BLaER1 treated with 17β-estradiol and CSF1 and Interleukin-3, amounts not matched to agents 10 nM and 100 nM (cell line): ENCODE results near the gene SPINK9.
A peak's percentile ranks its signal among the peaks of the same experiment; 100 is the strongest.

Experiments used
- H3K27ac ChIP-seq, 11 experiments: shearing (Covaris generic); formaldehyde crosslinking; 2 replicates each; pipeline ENCODE4 v1.8.1; 2022
- H3K27me3 ChIP-seq, 11 experiments: shearing (Covaris generic); formaldehyde crosslinking; 2 replicates each; pipeline ENCODE4 v1.8.1; 2022
- H3K36me3 ChIP-seq, 11 experiments: shearing (Covaris generic); formaldehyde crosslinking; 2 replicates each; pipeline ENCODE4 v1.8.1; 2022
- H3K4me1 ChIP-seq, 10 experiments: shearing (Covaris generic); formaldehyde crosslinking; 2 replicates each; pipeline ENCODE4 v1.8.1; 2022
- H3K4me2 ChIP-seq, 11 experiments: shearing (Covaris generic); formaldehyde crosslinking; 2 replicates each; pipeline ENCODE4 v1.8.1; 2022
- H3K4me3 ChIP-seq, 10 experiments: shearing (Covaris generic); formaldehyde crosslinking; 2 replicates each; pipeline ENCODE4 v1.8.1; 2022
- H3K9ac ChIP-seq, 11 experiments: shearing (Covaris generic); formaldehyde crosslinking; 2 replicates each; pipeline ENCODE4 v1.8.1; 2022
- H3K9me3 ChIP-seq, 11 experiments: shearing (Covaris generic); formaldehyde crosslinking; replicated peaks in 1 of 11; 2 replicates each; pipeline ENCODE4 v1.8.1; 2022
- H4K20me1 ChIP-seq, 11 experiments: shearing (Covaris generic); formaldehyde crosslinking; 2 replicates each; pipeline ENCODE4 v1.8.1; 2022
- Cebpa-rat ChIP-seq, 11 experiments: shearing (Covaris generic); IDR thresholded peaks; 2 replicates each; pipeline ENCODE4 v1.8.1; 2022

Gene SPINK9

DNA sequence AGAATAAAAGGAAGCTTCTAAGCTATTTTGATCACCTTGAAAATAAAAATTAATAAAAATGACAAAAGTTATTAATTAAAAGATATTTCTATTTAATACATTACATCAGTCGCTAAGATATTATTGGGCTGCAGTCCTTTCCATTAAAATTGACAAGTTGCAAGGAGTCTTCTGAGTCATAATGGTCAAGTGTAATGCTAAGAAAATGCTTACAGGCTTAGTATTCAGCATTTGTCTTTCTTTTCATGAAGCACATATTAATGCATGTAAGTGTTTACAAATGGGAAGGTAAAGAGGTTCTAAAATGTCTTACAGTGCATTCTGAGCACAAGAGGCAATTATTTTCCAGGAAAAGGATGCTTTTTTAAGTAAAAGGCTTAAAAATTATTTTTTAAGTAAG is 17.3 kb downstream of the SPINK9 start:
- no peak for TF ChIP-seq Cebpa-rat (IDR thresholded peaks at IDR 0.05)
- H3K36me3 ChIP-seq = no peaks in the 10 kb centered on the region
- H3K9me3 ChIP-seq = peaks cover 0 to 13% (median 0%) of the 10 kb centered on the region in 11 experiments; a peak in 3 of 22 replicates
- H3K4me2 ChIP-seq = no peak overlapping the region
- no peak overlapping the region for H3K27ac ChIP-seq
- H3K4me1 ChIP-seq = peaks cover 0 to 18% (median 0%) of the 10 kb centered on the region in 10 experiments; a peak in 6 of 20 replicates
- H3K27me3 ChIP-seq = no peaks in the 10 kb centered on the region
- no peak overlapping the region for H3K4me3 ChIP-seq
- H4K20me1 ChIP-seq = no peaks in the 10 kb centered on the region
- no peak overlapping the region for H3K9ac ChIP-seq

DNA sequence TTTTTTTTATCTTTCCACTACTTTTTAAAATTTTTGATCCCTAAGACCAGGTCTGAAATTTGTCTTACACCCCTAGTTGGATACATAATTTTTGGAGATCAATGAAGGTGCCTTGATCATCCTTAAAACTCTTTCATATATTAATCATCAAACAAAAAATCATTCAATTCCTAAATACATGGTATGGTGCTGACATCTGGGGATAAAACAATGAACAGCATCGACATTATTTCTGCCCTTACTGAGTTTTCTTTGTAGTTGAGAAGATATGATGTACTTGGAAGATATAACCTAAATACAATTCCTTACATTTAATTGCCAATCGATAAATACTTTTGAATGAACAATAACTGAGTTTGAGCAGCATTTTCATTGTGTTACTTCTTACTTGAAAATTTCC is 18.3 kb downstream of the SPINK9 start:
- no peak for TF ChIP-seq Cebpa-rat (IDR thresholded peaks at IDR 0.05)
- H3K4me2 ChIP-seq = no peak overlapping the region
- H3K9ac ChIP-seq = no peak overlapping the region
- no peaks in the 10 kb centered on the region for H4K20me1 ChIP-seq
- H3K27ac ChIP-seq = no peak overlapping the region
- no peaks in the 10 kb centered on the region for H3K27me3 ChIP-seq
- H3K4me1 ChIP-seq = peaks cover 0 to 18% (median 0%) of the 10 kb centered on the region in 10 experiments; a peak in 6 of 20 replicates
- H3K4me3 ChIP-seq = no peak overlapping the region
- H3K9me3 ChIP-seq = peaks cover 0 to 13% (median 0%) of the 10 kb centered on the region in 11 experiments; a peak in 3 of 22 replicates
- no peaks in the 10 kb centered on the region for H3K36me3 ChIP-seq

DNA sequence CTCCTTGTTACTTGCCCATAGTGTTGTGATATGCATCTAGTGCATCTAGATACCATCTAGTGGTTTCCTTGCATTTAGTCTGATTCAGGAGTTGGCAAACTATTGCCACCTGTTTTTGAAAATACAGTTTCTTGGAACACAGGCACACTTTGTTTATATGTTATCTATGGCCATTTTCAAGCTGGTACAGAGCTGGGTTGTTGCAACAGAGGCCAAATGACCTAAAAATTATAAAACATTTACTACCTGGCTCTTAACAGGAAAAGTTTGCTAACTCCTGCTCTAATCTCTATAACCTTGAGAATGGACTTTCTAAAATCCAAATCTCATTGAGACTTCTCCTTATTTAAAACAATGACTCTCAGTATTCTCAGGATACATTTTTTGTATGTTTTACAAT is 29.0 kb downstream of the SPINK9 start:
- Histone ChIP-seq H3K4me3 (no peak overlapping the region), H4K20me1 (no peaks in the 10 kb centered on the region), H3K27ac (no peak overlapping the region), H3K9me3 (peaks cover 12 to 24% (median 18%) of the 10 kb centered on the region in 11 experiments; a peak in 21 of 22 replicates), H3K27me3 (no peaks in the 10 kb centered on the region), H3K4me2 (no peak overlapping the region), H3K9ac (no peak overlapping the region), H3K4me1 (no peaks in the 10 kb centered on the region), H3K36me3 (no peaks in the 10 kb centered on the region)
- TF ChIP-seq Cebpa-rat (IDR thresholded peaks at IDR 0.05) = no peak

DNA sequence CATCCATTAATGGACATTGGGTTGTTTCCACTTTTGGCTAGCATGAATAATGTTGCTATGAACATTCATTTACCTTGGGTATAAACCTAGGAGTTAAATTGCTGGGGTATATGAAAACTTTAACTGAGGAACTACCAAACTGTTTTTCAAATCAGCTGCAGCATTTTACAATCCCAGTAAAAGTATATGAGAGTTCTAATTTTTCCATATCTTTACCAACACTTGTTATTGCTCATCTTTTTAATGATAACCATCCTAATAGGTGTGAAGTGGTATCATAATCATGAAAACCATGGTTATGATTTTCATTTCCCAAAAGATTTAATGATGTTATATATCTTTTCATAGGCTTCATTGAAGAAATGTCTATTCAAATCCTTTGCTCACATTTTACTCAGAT is 32.9 kb downstream of the SPINK9 start:
- Histone ChIP-seq H3K27ac (no peak overlapping the region), H3K4me1 (peaks cover 0 to 15% (median 0%) of the 10 kb centered on the region in 10 experiments; a peak in 5 of 20 replicates), H3K9ac (no peak overlapping the region), H3K9me3 (peaks cover 12 to 28% (median 21%) of the 10 kb centered on the region in 11 experiments; a peak in 21 of 22 replicates), H3K4me3 (no peak overlapping the region), H3K4me2 (no peak overlapping the region), H3K27me3 (no peaks in the 10 kb centered on the region), H4K20me1 (no peaks in the 10 kb centered on the region), H3K36me3 (no peaks in the 10 kb centered on the region)
- no peak for TF ChIP-seq Cebpa-rat (IDR thresholded peaks at IDR 0.05)

DNA sequence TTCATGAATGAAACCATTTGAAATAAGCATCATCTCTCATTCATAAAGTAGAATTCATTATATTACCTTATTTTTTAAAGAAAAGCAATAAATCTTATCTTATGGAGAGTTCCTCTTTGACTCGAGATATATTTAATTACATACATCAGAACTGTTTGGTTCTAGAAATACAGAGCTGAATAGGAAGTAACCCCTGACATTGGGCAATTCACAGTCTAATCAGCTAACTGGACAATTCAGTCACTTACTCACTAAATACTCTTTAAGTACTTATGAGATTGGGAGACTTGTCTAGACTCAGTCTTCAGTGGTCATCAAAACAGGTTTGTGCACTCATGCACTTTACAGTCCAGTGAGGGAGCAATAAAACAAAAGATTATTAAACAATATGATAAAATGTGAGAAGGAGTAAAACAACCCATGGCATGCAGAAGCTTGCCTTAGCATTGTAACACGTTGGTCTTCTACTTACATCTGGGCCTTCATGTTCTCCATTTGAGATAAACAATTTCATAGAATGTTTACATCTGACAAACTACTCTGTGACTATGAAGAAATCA is 36.9 kb downstream of the SPINK9 start:
- no peak for TF ChIP-seq Cebpa-rat (IDR thresholded peaks at IDR 0.05)
- peak overlapping the region in 3 of 11 experiments; percentile 19 to 62 (median 23); a peak in 4 of 22 replicates for H3K4me2 ChIP-seq
- H3K36me3 ChIP-seq = peaks cover 0 to 5% (median 0%) of the 10 kb centered on the region in 11 experiments; a peak in 3 of 22 replicates
- peaks cover 12 to 25% (median 21%) of the 10 kb centered on the region in 11 experiments; a peak in 21 of 22 replicates for H3K9me3 ChIP-seq
- no peak overlapping the region for H3K9ac ChIP-seq
- H4K20me1 ChIP-seq = no peaks in the 10 kb centered on the region
- H3K4me1 ChIP-seq = peaks cover 0 to 29% (median 0%) of the 10 kb centered on the region in 10 experiments; a peak in 5 of 20 replicates
- peak overlapping the region in 1 of 11 experiments; percentile 5; a peak in 1 of 22 replicates for H3K27ac ChIP-seq
- H3K4me3 ChIP-seq = no peak overlapping the region
- H3K27me3 ChIP-seq = no peaks in the 10 kb centered on the region

DNA sequence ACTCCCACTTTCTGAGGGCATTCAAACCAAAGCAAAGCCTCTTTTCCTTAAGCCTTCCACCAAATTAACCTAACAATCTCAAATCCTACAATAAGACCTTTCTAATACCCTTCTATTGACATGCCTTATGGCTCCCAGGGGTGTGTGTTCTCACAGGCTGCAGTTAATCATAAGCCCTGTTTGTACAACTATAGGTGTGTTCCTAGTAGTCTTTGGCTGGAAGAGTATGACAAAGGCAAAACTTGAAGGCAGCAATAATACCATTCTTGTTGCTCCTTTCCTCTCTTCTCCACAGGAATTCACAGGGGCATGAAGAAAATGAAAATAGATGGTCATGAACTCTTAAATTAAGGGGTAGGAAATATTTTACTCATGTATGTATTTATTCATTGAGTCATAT is 37.5 kb downstream of the SPINK9 start:
- no peak overlapping the region for H3K9ac ChIP-seq
- H3K4me2 ChIP-seq = peak overlapping the region in 2 of 11 experiments; percentile 19 to 62; a peak in 3 of 22 replicates
- H3K27ac ChIP-seq = no peak overlapping the region; a peak in 1 of 22 replicates
- peaks cover 0 to 29% (median 0%) of the 10 kb centered on the region in 10 experiments; a peak in 5 of 20 replicates for H3K4me1 ChIP-seq
- no peak overlapping the region for H3K4me3 ChIP-seq
- peaks cover 8 to 24% (median 16%) of the 10 kb centered on the region in 11 experiments for H3K9me3 ChIP-seq
- H3K27me3 ChIP-seq = no peaks in the 10 kb centered on the region
- TF ChIP-seq Cebpa-rat (IDR thresholded peaks at IDR 0.05) = no peak
- H4K20me1 ChIP-seq = no peaks in the 10 kb centered on the region
- H3K36me3 ChIP-seq = peaks cover 0 to 11% (median 0%) of the 10 kb centered on the region in 11 experiments; a peak in 7 of 22 replicates

DNA sequence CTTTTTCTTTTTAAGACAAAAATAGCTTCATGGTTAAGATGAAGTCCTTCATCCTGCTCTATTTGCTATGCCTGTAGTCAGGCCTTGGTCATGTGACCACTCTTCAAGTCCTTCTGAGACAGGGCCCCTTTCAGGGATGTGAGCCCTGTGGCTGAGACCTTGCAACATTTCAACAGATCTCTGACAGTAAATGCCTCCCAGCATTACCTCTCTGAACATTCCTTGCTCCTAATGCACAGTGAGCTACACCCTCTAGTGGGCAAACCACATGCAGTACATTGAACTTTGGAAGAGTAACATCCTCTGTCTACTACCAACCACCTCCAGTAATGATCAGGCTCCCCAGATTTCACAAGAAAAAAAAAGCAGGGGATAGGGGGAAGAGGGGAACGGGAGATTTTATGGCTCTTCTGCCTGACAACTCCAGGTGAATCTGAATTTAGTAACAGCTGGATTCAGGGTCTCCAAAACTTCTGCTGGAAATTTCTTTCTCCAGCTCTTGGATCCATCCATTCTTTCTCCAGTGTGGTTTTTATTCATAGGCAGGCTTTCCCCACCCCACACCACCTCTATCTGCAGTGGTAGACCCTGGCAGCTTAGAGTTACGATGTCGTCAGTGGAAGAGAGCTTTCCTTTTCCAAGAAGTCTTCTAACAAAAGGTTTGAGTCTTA is 39.5 kb downstream of the SPINK9 start:
- Histone ChIP-seq H3K4me1 (peaks cover 0 to 35% (median 0%) of the 10 kb centered on the region in 10 experiments; a peak in 5 of 20 replicates), H3K36me3 (peaks cover 0 to 22% (median 7%) of the 10 kb centered on the region in 11 experiments; a peak in 12 of 22 replicates), H3K9ac (peak overlapping the region in 1 of 11 experiments; percentile 25; a peak in 2 of 22 replicates), H3K27me3 (no peaks in the 10 kb centered on the region), H3K4me2 (peak overlapping the region in 2 of 11 experiments; percentile 20 to 30; a peak in 2 of 22 replicates), H3K9me3 (peaks cover 11 to 25% (median 18%) of the 10 kb centered on the region in 11 experiments), H3K27ac (no peak overlapping the region), H4K20me1 (no peaks in the 10 kb centered on the region), H3K4me3 (no peak overlapping the region)
- TF ChIP-seq Cebpa-rat (IDR thresholded peaks at IDR 0.05) = no peak

DNA sequence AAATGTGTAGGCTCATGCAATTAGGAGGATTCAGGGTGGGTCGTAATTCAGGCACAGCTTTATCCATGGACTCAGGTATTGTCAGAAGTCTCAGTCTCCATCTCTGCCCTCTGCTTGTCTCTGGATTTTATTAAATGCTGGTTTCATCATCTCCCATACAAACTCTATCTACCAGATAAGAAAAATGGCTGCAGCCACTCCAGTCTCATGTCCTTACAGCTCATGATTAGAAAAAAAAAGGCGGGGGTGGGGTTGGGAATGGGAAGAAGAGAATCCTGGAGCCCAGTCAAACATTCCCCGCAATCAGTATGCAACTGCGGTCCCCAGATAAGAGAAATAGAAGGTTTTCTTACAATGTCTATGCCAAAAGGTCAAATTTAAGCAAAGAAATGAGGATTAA is 40.8 kb downstream of the SPINK9 start:
- Histone ChIP-seq H3K9ac (no peak overlapping the region), H3K9me3 (peaks cover 11 to 25% (median 18%) of the 10 kb centered on the region in 11 experiments), H3K36me3 (peaks cover 0 to 22% (median 7%) of the 10 kb centered on the region in 11 experiments; a peak in 12 of 22 replicates), H3K27me3 (no peaks in the 10 kb centered on the region), H3K4me3 (no peak overlapping the region), H3K4me2 (no peak overlapping the region), H3K4me1 (peaks cover 0 to 46% (median 0%) of the 10 kb centered on the region in 10 experiments; a peak in 5 of 20 replicates), H3K27ac (no peak overlapping the region), H4K20me1 (no peaks in the 10 kb centered on the region)
- TF ChIP-seq Cebpa-rat (IDR thresholded peaks at IDR 0.05) = no peak

DNA sequence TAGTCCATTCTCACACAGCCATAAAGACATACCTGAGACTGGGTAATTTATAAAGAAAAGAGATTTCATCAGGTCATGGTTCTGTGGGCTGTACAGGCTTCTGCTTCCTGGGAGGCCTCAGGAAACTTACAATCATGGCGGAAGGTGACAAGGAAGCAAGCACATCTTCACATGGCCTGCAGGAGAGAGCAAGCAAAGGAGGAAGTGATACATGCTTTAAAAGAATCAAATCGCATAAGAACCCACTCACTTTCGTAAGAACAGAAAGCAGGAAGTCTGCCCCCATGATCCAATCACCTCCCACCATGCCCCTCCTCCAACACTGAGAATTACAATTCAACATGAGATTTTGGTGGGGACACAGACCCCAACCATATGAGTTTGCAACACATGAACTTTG is 43.3 kb downstream of the SPINK9 start:
- Histone ChIP-seq H3K9me3 (peaks cover 11 to 25% (median 18%) of the 10 kb centered on the region in 11 experiments), H4K20me1 (no peaks in the 10 kb centered on the region), H3K4me2 (no peak overlapping the region), H3K27ac (peak overlapping the region in 1 of 11 experiments; percentile 17; a peak in 2 of 22 replicates), H3K36me3 (peaks cover 0 to 22% (median 7%) of the 10 kb centered on the region in 11 experiments; a peak in 12 of 22 replicates), H3K4me3 (peak overlapping the region in 1 of 10 experiments; percentile 3; a peak in 1 of 20 replicates), H3K27me3 (no peaks in the 10 kb centered on the region), H3K9ac (no peak overlapping the region), H3K4me1 (peaks cover 6 to 46% (median 11%) of the 10 kb centered on the region in 10 experiments; a peak in 19 of 20 replicates)
- 0 out of 22 replicates have a peak, but pooled peaks of 1 of the 11 experiments have one; percentile 11 for TF ChIP-seq Cebpa-rat (IDR thresholded peaks at IDR 0.05)
